Thyroid gland (tissue), 4 donors: Measurements from ENCODE around the gene MAP1B. TPM values are rescaled to one million over a fixed set of nuclear protein-coding genes. Genes with fewer than 3 reads are reported as not detected.
A peak's percentile ranks its signal among the peaks of the same experiment; 100 is the strongest.

Experiments
- DNase-seq, 2 donors: peaks; one replicate each; pipeline ENCODE4 v3.0.0-alpha.2; 2019
- H3K27ac ChIP-seq, 3 donors: fragments of 200-600 bp; sonication (generic); 1 replicate in 2 of 3; 2 replicates in 1 of 3; pipeline ENCODE4 v1.5.1; 2016 to 2019; ENCODE audit warnings: mild to moderate bottlenecking in 1 of 3, moderate library complexity in 1 of 3
- H3K27me3 ChIP-seq: fragments of 200-600 bp; sonication (generic); one replicate; pipeline ENCODE4 v1.5.1; 2019
- H3K36me3 ChIP-seq, 2 donors: fragments of 200-600 bp; sonication (generic); one replicate each; pipeline ENCODE4 v1.5.1; 2016 to 2019
- H3K4me1 ChIP-seq, 2 donors: fragments of 200-600 bp; sonication (generic); one replicate each; pipeline ENCODE4 v1.5.1; 2017 to 2019
- H3K4me3 ChIP-seq, 3 donors: fragments of 200-600 bp; sonication (generic); replicated peaks in 1 of 3; 1 replicate in 2 of 3; 2 replicates in 1 of 3; pipeline ENCODE4 v1.5.1; 2016; ENCODE audit warnings: mild to moderate bottlenecking in 1 of 3
- H3K9me3 ChIP-seq: fragments of 200-600 bp; sonication (generic); one replicate; pipeline ENCODE4 v1.5.1; 2017
- CTCF ChIP-seq, 6 experiments: fragments of 200-600 bp in 3 of 6; fragments of 450-650 bp in 3 of 6; sonication (generic) in 3 of 6; IDR thresholded peaks; one replicate each; pipeline ENCODE4 v1.5.1; 2016 to 2019; ENCODE audit warnings: antibody characterized with exemption in 6 of 6, mild to moderate bottlenecking in 2 of 6, inconsistent platforms in 1 of 6, moderate library complexity in 1 of 6
- POLR2A ChIP-seq, 2 donors: fragments of 450-650 bp; IDR thresholded peaks; one replicate each; pipeline ENCODE4 v1.6.1; 2017; ENCODE audit warnings: antibody characterized with exemption in 2 of 2, mild to moderate bottlenecking in 2 of 2, moderate library complexity in 1 of 2
- WGBS, 2 donors: methylation state at CpG; one replicate each; pipeline ENCODE4 v1.1.5; 2017; 5-methylcytosine and 5-hydroxymethylcytosine counted together
- intact Hi-C: fragments of 100-400 bp; cut with DNase I; formaldehyde crosslinking; loops from one replicate; pipeline ENCODE4 v1.15.1; 2023
- total RNA-seq, 4 donors: library from RNA; depleted of rRNA; stranded (reverse); fragments of >200 nt; gene quantifications; one replicate each; pipeline ENCODE4 v1.2.3, GENCODE V29; 2016

The MAP1B gene
- total RNA-seq, result 10 to 100 TPM; 40.3 to 94.9 (median 56.3) TPM

GRCh38 chr5:72107131-72107900, at the start of gene MAP1B:
TSS of gene MAP1B (plus strand) at chr5:72107475. CDS start at chr5:72107532, 57 bp downstream.
- H3K36me3 ChIP-seq, result no peaks in the 10 kb centered on the region
- DNase-seq, result peak; percentile 18 to 22
- TF ChIP-seq POLR2A (IDR thresholded peaks at IDR 0.05) (peak in 1 of 2 donors; percentile 24), CTCF (IDR thresholded peaks at IDR 0.05) (no peak)
- WGBS, 2 donors, result 0 to 1% methylated on average over 31 to 34 of the region's 82 CpGs
- H3K9me3 ChIP-seq, result no peaks in the 10 kb centered on the region
- H3K4me1 ChIP-seq, result peaks cover 4 to 12% of the 10 kb centered on the region in 2 donors
- no peaks in the 10 kb centered on the region for H3K27me3 ChIP-seq
- peak within 1 kb of the TSS; percentile 56 to 81 (median 69) for H3K4me3 ChIP-seq
- intact Hi-C loops, result no loop called here
- H3K27ac ChIP-seq, result peak within 1 kb of the TSS; percentile 25 to 75 (median 57)

- WGBS, 2 donors, result 56 to 69% methylated on average over 2 of the region's 2 CpGs
- no peak for DNase-seq
- Histone ChIP-seq H3K27ac (no peak overlapping the region), H3K9me3 (no peaks in the 10 kb centered on the region), H3K27me3 (no peaks in the 10 kb centered on the region), H3K4me3 (no peak overlapping the region), H3K4me1 (no peaks in the 10 kb centered on the region), H3K36me3 (no peaks in the 10 kb centered on the region)
- TF ChIP-seq CTCF (IDR thresholded peaks at IDR 0.05), result no peak
- intact Hi-C loops, result loop anchor here (10.0 kb wide), 1 partner anchor 103 kb away; no protein-coding TSS in a partner anchor
These were observed 49.5 kb upstream of the MAP1B start for GRCh38 chr5:72057816-72058215.

- peak in 1 of 2 donors; percentile 5 for DNase-seq
- intact Hi-C loops, result no loop called here
- 28 to 32% methylated on average over 7 of the region's 7 CpGs for WGBS, 2 donors
These were observed 44.0 kb upstream of the MAP1B start for GRCh38 chr5:72063219-72063819.

GRCh38 chr5:72064801-72065570, 42.3 kb upstream of the MAP1B start:
- Histone ChIP-seq H3K36me3 (no peaks in the 10 kb centered on the region), H3K4me3 (no peak overlapping the region), H3K27ac (no peak overlapping the region), H3K4me1 (no peaks in the 10 kb centered on the region), H3K9me3 (no peaks in the 10 kb centered on the region), H3K27me3 (no peaks in the 10 kb centered on the region)
- DNase-seq, result no peak
- intact Hi-C loops, result no loop called here
- 63 to 69% methylated on average over 3 of the region's 3 CpGs for WGBS, 2 donors
- no peak for TF ChIP-seq CTCF (IDR thresholded peaks at IDR 0.05)
- no peak for TF ChIP-seq POLR2A (IDR thresholded peaks at IDR 0.05)

More at GRCh38 chr5:72063219-72063819, 44.0 kb upstream of the MAP1B start:
- no peaks in the 10 kb centered on the region for H3K9me3 ChIP-seq
- no peak for TF ChIP-seq CTCF (IDR thresholded peaks at IDR 0.05)
- no peak for TF ChIP-seq POLR2A (IDR thresholded peaks at IDR 0.05)
- H3K36me3 ChIP-seq, result no peaks in the 10 kb centered on the region
- H3K4me1 ChIP-seq, result no peaks in the 10 kb centered on the region
- no peaks in the 10 kb centered on the region for H3K27me3 ChIP-seq
- H3K27ac ChIP-seq, result no peak overlapping the region
- no peak overlapping the region for H3K4me3 ChIP-seq
